ENCODE results near the gene IFITM2. TPM values are rescaled to one million over a fixed set of nuclear protein-coding genes. Genes with fewer than 3 reads are reported as not detected.

IFITM2 gene
- total RNA-seq, 6 experiments from 2014 or later: 157 to 624 (median 390) TPM

DNA sequence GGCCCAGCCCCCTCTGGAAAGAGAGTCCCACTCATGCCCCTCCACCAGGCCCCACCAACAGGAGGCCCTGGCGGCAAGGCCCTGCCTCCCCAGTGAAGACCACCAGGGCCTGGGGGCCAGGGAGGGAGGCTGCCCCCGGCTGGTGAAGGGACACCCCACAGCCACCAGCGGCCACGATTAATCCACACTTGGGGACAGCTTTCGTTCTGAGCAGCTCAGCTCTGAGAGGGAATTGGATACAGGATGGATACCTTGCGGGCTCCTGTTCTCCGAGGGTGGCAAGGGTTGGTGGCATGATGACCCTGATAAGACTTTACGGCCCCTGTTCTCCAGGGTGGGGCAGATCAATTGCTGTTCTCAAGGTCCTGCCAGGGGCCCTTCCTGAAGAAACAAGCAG, 36.3 kb upstream of the IFITM2 start:
- ATAC-seq (peak in 1 of 4 donors; percentile 3), DNase-seq (no peak)
- no peaks in the 10 kb centered on the region for H3K36me3 ChIP-seq
- no peaks in the 10 kb centered on the region for H3K4me1 ChIP-seq
- 34% methylated on average over 3 of the region's 8 CpGs for WGBS (ENCODE audit: insufficient coverage, low coverage, low lambda C conversion rate, missing lambda C conversion rate)
- no peaks in the 10 kb centered on the region for H3K27me3 ChIP-seq
- H3K4me3 ChIP-seq: no peak overlapping the region
- no peak overlapping the region for H3K27ac ChIP-seq
- no peaks in the 10 kb centered on the region for H3K9me3 ChIP-seq
- TF ChIP-seq, protein P1, sequence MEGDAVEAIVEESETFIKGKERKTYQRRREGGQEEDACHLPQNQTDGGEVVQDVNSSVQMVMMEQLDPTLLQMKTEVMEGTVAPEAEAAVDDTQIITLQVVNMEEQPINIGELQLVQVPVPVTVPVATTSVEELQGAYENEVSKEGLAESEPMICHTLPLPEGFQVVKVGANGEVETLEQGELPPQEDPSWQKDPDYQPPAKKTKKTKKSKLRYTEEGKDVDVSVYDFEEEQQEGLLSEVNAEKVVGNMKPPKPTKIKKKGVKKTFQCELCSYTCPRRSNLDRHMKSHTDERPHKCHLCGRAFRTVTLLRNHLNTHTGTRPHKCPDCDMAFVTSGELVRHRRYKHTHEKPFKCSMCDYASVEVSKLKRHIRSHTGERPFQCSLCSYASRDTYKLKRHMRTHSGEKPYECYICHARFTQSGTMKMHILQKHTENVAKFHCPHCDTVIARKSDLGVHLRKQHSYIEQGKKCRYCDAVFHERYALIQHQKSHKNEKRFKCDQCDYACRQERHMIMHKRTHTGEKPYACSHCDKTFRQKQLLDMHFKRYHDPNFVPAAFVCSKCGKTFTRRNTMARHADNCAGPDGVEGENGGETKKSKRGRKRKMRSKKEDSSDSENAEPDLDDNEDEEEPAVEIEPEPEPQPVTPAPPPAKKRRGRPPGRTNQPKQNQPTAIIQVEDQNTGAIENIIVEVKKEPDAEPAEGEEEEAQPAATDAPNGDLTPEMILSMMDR (IDR thresholded peaks at IDR 0.05): no peak
- TF ChIP-seq POLR2A (IDR thresholded peaks at IDR 0.05): no peak
- intact Hi-C loops (cut with DNase I): no loop called here

DNA sequence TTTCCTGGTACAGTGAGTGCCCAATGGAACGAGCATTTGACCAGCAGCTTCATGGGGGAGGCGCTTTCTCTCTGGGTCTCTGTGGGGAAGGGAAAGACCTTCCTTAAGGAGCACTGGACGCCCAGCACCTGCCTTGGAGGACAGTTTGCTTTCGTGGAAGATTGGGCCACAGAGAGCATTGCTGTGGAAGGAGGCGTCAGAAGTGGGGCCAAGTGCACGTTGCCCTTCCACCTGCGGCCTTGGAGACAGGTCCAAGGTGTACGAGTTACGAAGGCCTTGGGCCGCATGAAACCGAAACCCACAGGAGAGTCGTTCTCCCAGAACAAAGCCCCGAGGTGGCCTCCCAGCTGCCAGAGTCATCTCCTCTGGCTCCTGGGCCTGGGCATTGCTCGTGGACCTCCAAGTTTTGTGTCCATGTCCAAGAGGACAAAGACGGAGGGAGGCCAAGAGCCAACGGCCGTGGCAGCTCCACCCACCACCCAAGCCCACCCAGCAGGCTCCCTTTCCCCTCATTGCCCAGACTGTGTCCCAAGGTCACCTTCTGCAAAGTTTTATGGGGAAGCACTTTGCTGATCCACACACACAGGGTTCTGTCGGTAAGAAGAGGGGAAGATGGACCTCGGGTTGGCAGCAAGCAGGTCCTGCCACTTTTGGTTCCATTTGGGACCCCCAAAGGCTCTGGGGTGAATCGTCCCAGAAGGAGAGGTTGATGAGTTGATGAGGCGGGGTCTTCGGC, 35.3 kb upstream of the IFITM2 start:
- DNase-seq (no peak), ATAC-seq (no peak)
- no peaks in the 10 kb centered on the region for H3K4me1 ChIP-seq
- WGBS (ENCODE audit: insufficient coverage, low coverage, low lambda C conversion rate, missing lambda C conversion rate): 71% methylated on average over 10 of the region's 22 CpGs
- no peak overlapping the region for H3K27ac ChIP-seq
- intact Hi-C loops (cut with DNase I): no loop called here
- no peak overlapping the region for H3K4me3 ChIP-seq
- H3K9me3 ChIP-seq: no peaks in the 10 kb centered on the region
- no peaks in the 10 kb centered on the region for H3K27me3 ChIP-seq
- no peaks in the 10 kb centered on the region for H3K36me3 ChIP-seq
- TF ChIP-seq, protein P1 (IDR thresholded peaks at IDR 0.05): no peak
- TF ChIP-seq POLR2A (IDR thresholded peaks at IDR 0.05): no peak

DNA sequence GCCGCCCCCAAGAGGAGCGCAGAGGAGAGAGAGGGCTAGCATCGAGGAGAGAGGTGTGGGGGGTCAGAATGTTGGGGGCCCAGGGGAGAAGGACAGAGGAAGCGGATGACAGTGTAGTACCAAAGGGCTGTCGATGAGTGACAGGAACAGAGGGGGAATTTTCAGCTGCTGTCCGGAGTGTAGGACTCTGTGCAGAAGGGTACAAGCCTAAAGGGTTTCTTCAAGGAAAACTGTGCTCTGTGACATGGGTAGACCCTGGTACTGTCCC, 34.8 kb upstream of the IFITM2 start:
- Histone ChIP-seq H3K4me3 (no peak overlapping the region), H3K4me1 (no peaks in the 10 kb centered on the region), H3K27me3 (no peaks in the 10 kb centered on the region), H3K36me3 (no peaks in the 10 kb centered on the region), H3K27ac (no peak overlapping the region), H3K9me3 (no peaks in the 10 kb centered on the region)
- ATAC-seq: no peak
- 88% methylated on average over 6 of the region's 6 CpGs for WGBS (ENCODE audit: insufficient coverage, low coverage, low lambda C conversion rate, missing lambda C conversion rate)
- TF ChIP-seq, protein P1 (IDR thresholded peaks at IDR 0.05): no peak
- no peak for TF ChIP-seq POLR2A (IDR thresholded peaks at IDR 0.05)
- no peak for DNase-seq
- intact Hi-C loops (cut with DNase I): no loop called here

DNA sequence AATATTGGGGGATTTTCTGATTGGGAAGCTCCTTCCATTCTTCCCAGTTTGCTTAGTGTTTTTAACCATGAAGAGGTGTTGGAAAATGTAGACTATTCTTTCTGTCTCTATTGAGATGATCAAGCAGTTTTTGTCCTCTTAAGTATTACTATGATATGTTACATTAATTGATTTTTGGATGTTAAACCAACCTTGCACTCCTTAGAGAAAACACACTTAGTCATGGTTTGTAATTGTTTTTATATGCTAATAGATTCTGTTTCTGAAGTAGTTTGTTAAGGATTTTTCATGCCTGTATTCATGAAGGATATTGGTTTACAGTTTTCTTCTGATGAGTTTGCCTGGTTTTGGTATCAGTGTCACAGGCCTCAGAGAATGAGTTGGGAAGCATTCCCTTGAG, 31.4 kb upstream of the IFITM2 start:
- intact Hi-C loops (cut with DNase I): no loop called here

DNA sequence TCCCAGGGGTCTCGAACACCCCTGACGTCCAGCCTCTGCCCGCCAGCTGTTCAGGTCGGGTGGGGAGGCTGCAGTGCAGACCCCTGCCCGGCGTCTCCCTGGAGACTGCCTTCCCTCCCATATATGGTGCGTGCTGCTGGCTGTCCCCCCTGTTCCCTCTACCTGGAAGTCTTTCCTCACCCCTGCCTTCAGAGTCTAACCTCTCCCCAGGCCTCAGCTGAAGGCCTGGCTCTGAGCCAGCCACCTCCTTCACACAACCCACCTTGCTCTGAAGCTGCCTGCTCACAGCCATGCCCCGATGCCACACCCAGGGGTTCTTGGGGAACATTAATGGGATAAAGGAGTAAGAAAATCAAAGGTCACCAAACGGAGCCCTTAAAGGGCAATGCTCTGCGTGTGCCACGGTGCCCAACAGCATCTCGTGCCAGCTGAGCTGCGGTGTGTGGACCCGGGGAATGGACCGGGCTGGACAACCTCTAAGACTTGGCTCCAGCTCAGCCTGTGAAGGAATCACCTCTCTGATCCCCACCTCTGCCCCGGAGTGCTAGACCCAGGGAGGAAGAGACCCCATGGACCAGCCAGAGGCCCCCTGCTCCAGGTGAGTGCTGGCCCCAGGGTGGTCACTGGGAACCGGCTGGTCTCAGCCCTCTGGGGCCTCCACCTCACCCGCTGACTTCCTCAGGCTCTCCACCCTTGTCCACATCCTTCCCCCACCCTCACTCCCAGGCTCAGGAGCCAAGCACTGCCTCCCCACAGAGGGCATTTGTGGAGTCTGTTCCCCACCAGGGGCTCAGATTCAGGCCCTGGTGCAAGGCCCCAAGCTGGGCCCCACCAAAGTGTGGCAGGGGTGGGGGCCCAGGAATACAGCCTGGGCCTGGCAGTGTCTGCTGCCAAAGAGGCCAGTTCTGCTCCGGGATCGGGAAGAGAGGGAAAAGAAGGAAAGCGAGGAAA, 29.3 kb upstream of the IFITM2 start, which contains the start of gene NLRP6:
Gene NLRP6, plus strand, starts transcription at position 407 of the 951 bp plus-strand sequence. Its CDS starts 163 bp downstream, at position 570.
- intact Hi-C loops (cut with DNase I): no loop called here
- Histone ChIP-seq H3K27ac (peak within 1 kb of the TSS in 1 of 3 donors; percentile 73), H3K27me3 (no peaks in the 10 kb centered on the region), H3K9me3 (no peaks in the 10 kb centered on the region), H3K4me3 (peak within 1 kb of the TSS; percentile 41 to 62 (median 52)), H3K4me1 (peaks cover 0 to 14% (median 7%) of the 10 kb centered on the region in 4 donors), H3K36me3 (no peaks in the 10 kb centered on the region)
- WGBS (ENCODE audit: insufficient coverage, low coverage, low lambda C conversion rate, missing lambda C conversion rate): 53% methylated on average over 20 of the region's 21 CpGs
- ATAC-seq: no peak
- TF ChIP-seq POLR2A (IDR thresholded peaks at IDR 0.05): no peak
- TF ChIP-seq, protein P1 (IDR thresholded peaks at IDR 0.05): no peak
- no peak for DNase-seq

More for the DNA sequence above, 31.4 kb upstream of the IFITM2 start:
- Histone ChIP-seq H3K4me3 (no peak overlapping the region), H3K27me3 (no peaks in the 10 kb centered on the region), H3K9me3 (no peaks in the 10 kb centered on the region), H3K36me3 (no peaks in the 10 kb centered on the region), H3K27ac (no peak overlapping the region), H3K4me1 (peaks cover 0 to 14% (median 4%) of the 10 kb centered on the region in 4 donors)
- no peak for ATAC-seq
- no peak for DNase-seq
- TF ChIP-seq POLR2A (IDR thresholded peaks at IDR 0.05): no peak

Data from right lobe of liver (tissue), 6 donors.